IMR-90 (cell line): Measurements from ENCODE around the gene OR5P2. TPM values are rescaled to one million over a fixed set of nuclear protein-coding genes. Genes with fewer than 3 reads are reported as not detected.
A peak's percentile ranks its signal among the peaks of the same experiment; 100 is the strongest.

Experiments used
- ATAC-seq: fragments of 200-7000 bp; cut with Tn5 transposase; 2 replicates; pipeline ENCODE4 v1.9.1; 2020; ENCODE audit warnings: low read depth, mild to moderate bottlenecking, moderate library complexity
- BruUV-seq: library from RNA; stranded (reverse); fragments of 400-500 nt; replicated peaks from 2 replicates; lab custom pipeline; 2021; lab: Mats Ljungman, UMichigan
- CTCF ChIA-PET: fragments of 300-600 bp; formaldehyde crosslinking; extraction: SDS; loops from one replicate; lab custom pipeline; 2021; ENCODE audit warnings: antibody characterized with exemption; lab: Yijun Ruan, JAX
- POLR2A ChIA-PET: fragments of 300-600 bp; sonication (Branson Sonifier 250); formaldehyde crosslinking; loops from one replicate; lab custom pipeline; 2022; ENCODE audit warnings: antibody characterized with exemption; ENCODE audit not compliant: unreplicated experiment; lab: Charles Lee
- DNase-seq: peaks from one replicate; pipeline ENCODE4 v3.0.0; 2013
- H2AFZ ChIP-seq: replicated peaks from 2 replicates; pipeline ENCODE3; 2013; ENCODE audit warnings: low read length, mild to moderate bottlenecking; ENCODE audit not compliant: poor library complexity
- H2AK5ac ChIP-seq: 2 replicates; pipeline ENCODE4 v1.6.1; 2013; ENCODE audit warnings: low read depth, low read length, inconsistent platforms
- H2AK9ac ChIP-seq: replicated peaks from 2 replicates; pipeline ENCODE3; 2013; ENCODE audit warnings: mild to moderate bottlenecking, low read depth, low read length, moderate library complexity; ENCODE audit not compliant: poor library complexity
- H2BK120ac ChIP-seq: 2 replicates; pipeline ENCODE4 v1.6.1; 2013; ENCODE audit warnings: low read depth, low read length, inconsistent platforms
- H2BK15ac ChIP-seq: 3 replicates; pipeline ENCODE4 v1.6.1; 2013; ENCODE audit warnings: low read depth, low read length, inconsistent platforms
- H2BK20ac ChIP-seq: 2 replicates; pipeline ENCODE4 v1.6.1; 2013; ENCODE audit warnings: low read depth, mild to moderate bottlenecking, inconsistent platforms, low read length, moderate library complexity
- H2BK5ac ChIP-seq: 2 replicates; pipeline ENCODE4 v1.6.1; 2013; ENCODE audit warnings: mild to moderate bottlenecking, low read depth, low read length, inconsistent platforms; ENCODE audit not compliant: poor library complexity, severe bottlenecking
- H3K14ac ChIP-seq: replicated peaks from 2 replicates; pipeline ENCODE4 v1.6.1; 2013; ENCODE audit warnings: low read depth, low read length, inconsistent platforms
- H3K18ac ChIP-seq: 2 replicates; pipeline ENCODE4 v1.6.1; 2013; ENCODE audit warnings: low read depth, low read length, control low read depth
- H3K23ac ChIP-seq: 2 replicates; pipeline ENCODE4 v1.6.1; 2013; ENCODE audit warnings: low read depth, low read length, inconsistent platforms
- H3K27ac ChIP-seq: 2 replicates; pipeline ENCODE4 v1.5.1; 2013; ENCODE audit warnings: mild to moderate bottlenecking, control low read depth, low read length; ENCODE audit not compliant: insufficient read depth
- H3K27me3 ChIP-seq: 2 replicates; pipeline ENCODE4 v1.6.1; 2013; ENCODE audit warnings: low read length; ENCODE audit not compliant: control insufficient read depth, insufficient read depth
- H3K36me3 ChIP-seq: 2 replicates; pipeline ENCODE4 v1.6.1; 2013; ENCODE audit warnings: low read length, mixed read lengths; ENCODE audit not compliant: control insufficient read depth, insufficient read depth
- H3K4ac ChIP-seq: 2 replicates; pipeline ENCODE4 v1.6.1; 2013; ENCODE audit warnings: low read depth, low read length, inconsistent platforms
- H3K4me1 ChIP-seq: 2 replicates; pipeline ENCODE4 v1.6.1; 2013; ENCODE audit warnings: low read length, mixed read lengths; ENCODE audit not compliant: control insufficient read depth, insufficient read depth
- H3K4me2 ChIP-seq: 2 replicates; pipeline ENCODE4 v1.6.1; 2013; ENCODE audit warnings: low read depth, mild to moderate bottlenecking, control low read depth, low read length, moderate library complexity
- H3K4me3 ChIP-seq: 2 replicates; pipeline ENCODE4 v1.5.1; 2013; ENCODE audit warnings: low read depth, mild to moderate bottlenecking, control low read depth, low read length, moderate library complexity; ENCODE audit not compliant: insufficient read depth
- H3K56ac ChIP-seq: 2 replicates; pipeline ENCODE4 v1.6.1; 2013; ENCODE audit warnings: low read length, inconsistent platforms; ENCODE audit not compliant: insufficient read depth; ENCODE audit errors: extremely low read depth
- H3K79me1 ChIP-seq, 2 experiments: 2 replicates each; pipeline ENCODE4 v1.6.1; 2013; ENCODE audit warnings: low read length in 2 of 2, inconsistent platforms in 1 of 2, low read depth in 1 of 2
- H3K9ac ChIP-seq: 2 replicates; pipeline ENCODE4 v1.6.1; 2013; ENCODE audit warnings: low read depth, low read length, control low read depth
- H3K9me1 ChIP-seq: 2 replicates; pipeline ENCODE4 v1.6.1; 2013; ENCODE audit warnings: low read length, inconsistent platforms; ENCODE audit not compliant: insufficient read depth
- H3K9me3 ChIP-seq: 2 replicates; pipeline ENCODE4 v1.6.1; 2013; ENCODE audit warnings: low read length; ENCODE audit not compliant: control insufficient read depth, insufficient read depth
- H4K20me1 ChIP-seq: 2 replicates; pipeline ENCODE4 v1.6.1; 2013; ENCODE audit warnings: low read length, inconsistent platforms; ENCODE audit not compliant: insufficient read depth
- H4K5ac ChIP-seq: 2 replicates; pipeline ENCODE4 v1.6.1; 2013; ENCODE audit warnings: mild to moderate bottlenecking, low read depth, low read length, control low read depth
- H4K8ac ChIP-seq, 2 experiments: 2 replicates each; pipeline ENCODE4 v1.6.1; 2013; ENCODE audit warnings: low read depth in 2 of 2, low read length in 2 of 2, control low read depth in 1 of 2, inconsistent platforms in 1 of 2
- H4K91ac ChIP-seq: 2 replicates; pipeline ENCODE4 v1.6.1; 2013; ENCODE audit warnings: low read depth, low read length, inconsistent platforms; ENCODE audit not compliant: insufficient read depth
- CEBPB ChIP-seq: IDR thresholded peaks from 2 replicates; pipeline ENCODE4 v1.6.1; 2012; ENCODE audit warnings: low read depth, low read length, improper control_type of control experiment
- MAFK ChIP-seq: IDR thresholded peaks from 2 replicates; pipeline ENCODE4 v1.6.1; 2012; ENCODE audit warnings: low read depth, low read length, improper control_type of control experiment
- WGBS, 2 experiments: methylation state at CpG; one replicate each; pipeline versions ENCODE4 v1.1.5 to v1.1.7; 2013; ENCODE audit warnings: missing lambda C conversion rate in 2 of 2; ENCODE audit not compliant: insufficient read length in 1 of 2; ENCODE audit errors: extremely low coverage in 2 of 2; 5-methylcytosine and 5-hydroxymethylcytosine counted together
- dilution Hi-C: fragments of 300-500 bp; cut with HindIII; formaldehyde crosslinking; loops from one replicate; pipeline ENCODE4 v1.14.3; 2018; ENCODE audit warnings: low sequenced_read_pairs; ENCODE audit not compliant: unreplicated experiment
- in situ Hi-C: fragments of 300-500 bp; cut with MboI; formaldehyde crosslinking; loops from 3 replicates; pipeline ENCODE4 v1.14.3; 2019; ENCODE audit warnings: low sequenced_read_pairs, inconsistent platforms, mixed read lengths
- intact Hi-C: fragments of 100-400 bp; cut with micrococcal nuclease; formaldehyde crosslinking; loops from 2 replicates; pipeline ENCODE4 v1.10.0; 2022
- polyA plus RNA-seq, 3 experiments: library from polyadenylated mRNA; depleted of rRNA; stranded (reverse); fragments of >200 nt; gene quantifications; 2 replicates each; pipeline ENCODE4 v1.2.3, GENCODE V29; 2012; ENCODE audit warnings: low replicate concordance in 1 of 3
- total RNA-seq: library from RNA; depleted of rRNA; stranded (reverse); fragments of >200 nt; gene quantifications from 2 replicates; pipeline ENCODE4 v1.2.3, GENCODE V29; 2012

Gene OR5P2
- total and polyA plus RNA-seq, 2 of the 4 experiments (the other 2 are of a cell fraction) = not detected

GRCh38 chr11:7840578-7840977 lies 43.8 kb upstream of the OR5P2 start:
- Histone ChIP-seq H3K9me3 (no peaks in the 10 kb centered on the region), H3K14ac (no peak overlapping the region), H2BK15ac (no peak overlapping the region), H3K56ac (no peak overlapping the region), H3K4ac (no peak overlapping the region), H3K27me3 (no peaks in the 10 kb centered on the region), H2BK120ac (no peak overlapping the region), H3K79me1 (no peaks in the 10 kb centered on the region), H3K23ac (no peak overlapping the region), H3K9me1 (no peaks in the 10 kb centered on the region), H3K9ac (no peak overlapping the region), H3K4me3 (no peak overlapping the region), H3K4me1 (no peaks in the 10 kb centered on the region), H3K36me3 (no peaks in the 10 kb centered on the region), H4K8ac (no peak overlapping the region), H3K18ac (no peak overlapping the region), H2AK9ac (no peak overlapping the region), H4K91ac (no peak overlapping the region), H2BK5ac (no peak overlapping the region), H2BK20ac (no peak overlapping the region), H2AFZ (no peak overlapping the region), H2AK5ac (no peak overlapping the region), H4K5ac (no peak overlapping the region), H3K4me2 (no peak overlapping the region), H4K20me1 (no peaks in the 10 kb centered on the region), H3K27ac (no peak overlapping the region)
- intact Hi-C loops (no loop called here), in situ Hi-C loops (no loop called here), dilution Hi-C loops (no loop called here)
- ChIA-PET POLR2A (no interaction called here), CTCF (no interaction called here)
- DNase-seq = no peak
- no TSS peak for BruUV-seq
- TF ChIP-seq CEBPB (no peak), MAFK (peak; percentile 80)
- no peak for ATAC-seq
- WGBS, 2 experiments = no CpG with 5 or more reads among the region's 2 CpGs
